GM12878 (cell line): ENCODE measurements around the gene NPBWR2. TPM values are rescaled to one million over a fixed set of nuclear protein-coding genes. Genes with fewer than 3 reads are reported as not detected.

ENCODE experiments used
- ATAC-seq: fragments of 200-7000 bp; cut with Tn5 transposase; 3 replicates; pipeline ENCODE4 v1.9.1; 2020; ENCODE audit warnings: mild to moderate bottlenecking, moderate library complexity
- BruUV-seq: library from RNA; stranded (reverse); fragments of 400-500 nt; replicated peaks from 2 replicates; lab custom pipeline; 2021; lab: Mats Ljungman, UMichigan
- CTCF ChIA-PET: fragments of 300-600 bp; sonication (Branson Sonifier 250); formaldehyde crosslinking; extraction: SDS; loops from one replicate; lab custom pipeline; 2021; ENCODE audit warnings: inconsistent platforms; lab: Yijun Ruan, JAX
- POLR2A ChIA-PET: fragments of 350-600 bp; formaldehyde crosslinking; extraction: SDS; loops from one replicate; lab custom pipeline; 2021; ENCODE audit warnings: inconsistent platforms; lab: Charles Lee
- RAD21 ChIA-PET: fragments of 300-600 bp; sonication (Branson Sonifier 250); formaldehyde crosslinking; loops from one replicate; lab custom pipeline; 2023; ENCODE audit warnings: antibody characterized with exemption; ENCODE audit not compliant: unreplicated experiment; lab: Charles Lee
- SMC1A ChIA-PET: fragments of 300-600 bp; sonication (Branson Sonifier 250); formaldehyde crosslinking; loops from one replicate; lab custom pipeline; 2023; ENCODE audit not compliant: unreplicated experiment, uncharacterized antibody; lab: Charles Lee
- DNase-seq: peaks from one replicate; pipeline ENCODE4 v3.0.0-alpha.2; 2011; ENCODE audit warnings: low read depth, low spot score
- FAIRE-seq: peaks from 3 replicates; lab custom pipeline; 2011; peaks lifted over from hg19 to GRCh38; lab: Jason Lieb, UNC
- H2AFZ ChIP-seq: 2 replicates; pipeline ENCODE4 v1.6.0; 2011; ENCODE audit warnings: low read depth, low read length, control low read depth; ENCODE audit not compliant: control insufficient read depth
- H3K27ac ChIP-seq: 2 replicates; pipeline ENCODE4 v1.5.1; 2011; ENCODE audit warnings: control low read depth; ENCODE audit not compliant: control insufficient read depth, insufficient read depth
- H3K27me3 ChIP-seq, 2 experiments: replicated peaks in 1 of 2; 2 replicates each; pipeline versions ENCODE4 v1.6.0 to v1.6.1; 2011; ENCODE audit warnings: low read length in 1 of 2; ENCODE audit not compliant: control insufficient read depth in 2 of 2, insufficient read depth in 2 of 2
- H3K36me3 ChIP-seq, 2 experiments: 2 replicates each; pipeline ENCODE4 v1.5.1; 2011; ENCODE audit warnings: low read length in 1 of 2; ENCODE audit not compliant: control insufficient read depth in 2 of 2, insufficient read depth in 2 of 2
- H3K4me1 ChIP-seq: 2 replicates; pipeline ENCODE4 v1.6.1; 2011; ENCODE audit warnings: mild to moderate bottlenecking, low read length, moderate library complexity, mixed read lengths; ENCODE audit not compliant: control insufficient read depth, insufficient read depth
- H3K4me2 ChIP-seq: 2 replicates; pipeline ENCODE4 v1.6.0; 2011; ENCODE audit warnings: control low read depth; ENCODE audit not compliant: control insufficient read depth, insufficient read depth
- H3K4me3 ChIP-seq: fragments of 200-600 bp; sonication (generic); 2 replicates; pipeline ENCODE4 v1.5.1; 2016
- H3K79me2 ChIP-seq: 2 replicates; pipeline ENCODE4 v1.6.0; 2011; ENCODE audit warnings: low read length; ENCODE audit not compliant: control insufficient read depth, insufficient read depth
- H3K9ac ChIP-seq: 2 replicates; pipeline ENCODE4 v1.8.0; 2011; ENCODE audit warnings: low read length, control low read depth, mixed read lengths; ENCODE audit not compliant: control insufficient read depth, insufficient read depth
- H3K9me3 ChIP-seq: replicated peaks from 3 replicates; pipeline ENCODE4 v1.5.1; 2011; ENCODE audit warnings: mild to moderate bottlenecking, low read length; ENCODE audit not compliant: control insufficient read depth, insufficient read depth
- H4K20me1 ChIP-seq: 2 replicates; pipeline ENCODE4 v1.6.0; 2011; ENCODE audit not compliant: control insufficient read depth, insufficient read depth
- CBFB ChIP-seq: IDR thresholded peaks from 2 replicates; pipeline ENCODE4 v1.6.1; 2016; ENCODE audit warnings: antibody characterized with exemption, low read depth
- CBX5 ChIP-seq: sonication (generic); IDR thresholded peaks from 2 replicates; pipeline ENCODE4 v1.6.1; 2016; ENCODE audit warnings: low read depth, moderate library complexity, mild to moderate bottlenecking, inconsistent platforms
- CEBPB ChIP-seq, 2 experiments: fragments of 150-350 bp in 1 of 2; IDR thresholded peaks; 2 replicates each; pipeline ENCODE4 v1.6.1; 2012 to 2014; ENCODE audit warnings: low read depth in 2 of 2, low read length in 2 of 2, borderline replicate concordance in 1 of 2, inconsistent platforms in 1 of 2
- CREM ChIP-seq: IDR thresholded peaks from 2 replicates; pipeline ENCODE4 v1.6.1; 2014; ENCODE audit warnings: antibody characterized with exemption, low read depth
- EED ChIP-seq: sonication (generic); IDR thresholded peaks from 2 replicates; pipeline ENCODE4 v1.6.1; 2016; ENCODE audit warnings: antibody characterized with exemption, low read depth
- FOXK2 ChIP-seq: fragments of 450-650 bp; IDR thresholded peaks from 2 replicates; pipeline ENCODE4 v1.6.1; 2017; ENCODE audit warnings: mild to moderate bottlenecking, moderate library complexity
- GATAD2B ChIP-seq: fragments of 450-650 bp; conservative IDR thresholded peaks from 2 replicates; pipeline ENCODE4 v1.6.1; 2017; ENCODE audit warnings: low read depth, mild to moderate bottlenecking, moderate library complexity
- HDAC2 ChIP-seq: fragments of 200-600 bp; sonication (generic); IDR thresholded peaks from 2 replicates; pipeline ENCODE4 v1.6.1; 2017
- HDAC6 ChIP-seq: fragments of 200-600 bp; sonication (generic); IDR thresholded peaks from one replicate; pipeline ENCODE4 v1.8.0; 2017; ENCODE audit warnings: antibody characterized with exemption; ENCODE audit not compliant: unreplicated experiment
- IKZF2 ChIP-seq, 2 experiments: fragments of 450-650 bp; IDR thresholded peaks; 2 replicates each; pipeline ENCODE4 v1.6.1; 2017; ENCODE audit warnings: mild to moderate bottlenecking in 2 of 2, moderate library complexity in 2 of 2
- MYB ChIP-seq: fragments of 150-350 bp; IDR thresholded peaks from 2 replicates; pipeline ENCODE4 v1.6.1; 2014; ENCODE audit warnings: mild to moderate bottlenecking, low read depth, low read length, borderline replicate concordance
- PAX8 ChIP-seq: fragments of 450-650 bp; IDR thresholded peaks from 2 replicates; pipeline ENCODE4 v1.6.1; 2017; ENCODE audit warnings: mild to moderate bottlenecking, moderate library complexity
- RAD51 ChIP-seq: fragments of 450-650 bp; IDR thresholded peaks from 2 replicates; pipeline ENCODE4 v1.6.1; 2016; ENCODE audit warnings: moderate library complexity, mild to moderate bottlenecking, inconsistent platforms
- RBBP5 ChIP-seq: fragments of 200-600 bp; sonication (generic); conservative IDR thresholded peaks from 2 replicates; pipeline ENCODE4 v1.6.1; 2016
- SMAD5 ChIP-seq: IDR thresholded peaks from 2 replicates; pipeline ENCODE4 v1.6.1; 2016; ENCODE audit warnings: antibody characterized with exemption, low read depth
- SUZ12 ChIP-seq: fragments of 200-600 bp; sonication (generic); IDR thresholded peaks from one replicate; pipeline ENCODE4 v1.6.1; 2018; ENCODE audit warnings: antibody characterized with exemption, mild to moderate bottlenecking; ENCODE audit not compliant: unreplicated experiment
- TARDBP ChIP-seq: IDR thresholded peaks from 2 replicates; pipeline ENCODE4 v1.6.1; 2016; ENCODE audit warnings: borderline replicate concordance
- ZNF384 ChIP-seq: IDR thresholded peaks from 2 replicates; pipeline ENCODE4 v1.6.1; 2012; ENCODE audit warnings: low read depth, mild to moderate bottlenecking, low read length, improper control_type of control experiment, borderline replicate concordance
- ZZZ3 ChIP-seq: IDR thresholded peaks from 2 replicates; pipeline ENCODE4 v1.6.1; 2011; ENCODE audit warnings: low read depth; ENCODE audit not compliant: control insufficient read depth, insufficient read length
- WGBS: methylation state at CpG from one replicate; pipeline ENCODE4 v1.1.6; 2016; ENCODE audit warnings: low lambda C conversion rate; ENCODE audit not compliant: insufficient replicate concordance, insufficient coverage; ENCODE audit errors: missing lambda C conversion rate; 5-methylcytosine and 5-hydroxymethylcytosine counted together
- in situ Hi-C: fragments of 300-500 bp; cut with MboI; formaldehyde crosslinking; loops from 9 replicates; pipeline ENCODE4 v1.14.3; 2018; ENCODE audit warnings: mixed read lengths
- intact Hi-C: fragments of 100-400 bp; cut with micrococcal nuclease; formaldehyde crosslinking; loops from one replicate; pipeline ENCODE4 v1.14.2; 2022; ENCODE audit not compliant: unreplicated experiment
- polyA plus RNA-seq, 11 experiments: library from polyadenylated mRNA; depleted of rRNA in 4 of 11; unstranded in 6 of 11; stranded (reverse) in 5 of 11; fragments of >200 nt; fragmentation: Nextera tagmentation in 4 of 11; fragmentation: Illumina TruSeq in 1 of 11; extraction: Ambion mirVana in 4 of 11; extraction: Trizol in 1 of 11; gene quantifications; 1 replicate in 1 of 11; 2 replicates in 10 of 11; pipeline versions ENCODE4 v1.2.1 to v1.2.3, GENCODE V29; 2011 to 2016; ENCODE audit warnings: inconsistent platforms in 2 of 11, missing spikeins in 2 of 11, low read depth in 1 of 11
- total RNA-seq, 4 experiments: library from RNA; depleted of rRNA in 3 of 4; stranded (reverse); fragments of >200 nt in 3 of 4; fragmentation: Illumina TruSeq in 1 of 4; extraction: Trizol in 1 of 4; gene quantifications; 2 replicates each; pipeline versions ENCODE4 v1.2.1 to v1.2.3, GENCODE V29; 2013 to 2021
- TF ChIP-seq, protein P1 (sequence below): fragments of 450-650 bp; IDR thresholded peaks from 2 replicates; pipeline ENCODE4 v1.6.1; 2014; ENCODE audit warnings: mild to moderate bottlenecking
- TF ChIP-seq, protein P2 (sequence below): IDR thresholded peaks from 2 replicates; pipeline ENCODE4 v1.6.1; 2012; ENCODE audit warnings: low read depth, low read length, improper control_type of control experiment
- TF ChIP-seq, protein P3 (sequence below): fragments of 450-650 bp; IDR thresholded peaks from 2 replicates; pipeline ENCODE4 v1.6.1; 2017; ENCODE audit warnings: borderline replicate concordance

Gene NPBWR2
- total and polyA plus RNA-seq, 10 of the 15 experiments (the other 5 are each of a cell fraction or from before 2014, with no cell fraction given), result not detected

DNA sequence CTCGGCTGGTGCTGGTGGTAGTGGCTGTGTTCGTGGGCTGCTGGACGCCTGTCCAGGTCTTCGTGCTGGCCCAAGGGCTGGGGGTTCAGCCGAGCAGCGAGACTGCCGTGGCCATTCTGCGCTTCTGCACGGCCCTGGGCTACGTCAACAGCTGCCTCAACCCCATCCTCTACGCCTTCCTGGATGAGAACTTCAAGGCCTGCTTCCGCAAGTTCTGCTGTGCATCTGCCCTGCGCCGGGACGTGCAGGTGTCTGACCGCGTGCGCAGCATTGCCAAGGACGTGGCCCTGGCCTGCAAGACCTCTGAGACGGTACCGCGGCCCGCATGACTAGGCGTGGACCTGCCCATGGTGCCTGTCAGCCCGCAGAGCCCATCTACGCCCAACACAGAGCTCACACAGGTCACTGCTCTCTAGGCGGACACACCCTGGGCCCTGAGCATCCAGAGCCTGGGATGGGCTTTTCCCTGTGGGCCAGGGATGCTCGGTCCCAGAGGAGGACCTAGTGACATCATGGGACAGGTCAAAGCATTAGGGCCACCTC, 8.8 kb downstream of the NPBWR2 start (continued):
- TF ChIP-seq SUZ12 (no peak), CBX5 (no peak), HDAC2 (no peak), HDAC6 (no peak)

- ChIA-PET RAD21 (interaction anchor here (1.3 kb wide), 1 partner anchor 24 kb away, joined by 3 read pairs; no protein-coding TSS in a partner anchor), SMC1A (no interaction called here), CTCF (no interaction called here), POLR2A (no interaction called here)
- Histone ChIP-seq H3K27ac (no peak overlapping the region), H3K4me3 (no peak overlapping the region), H4K20me1 (no peaks in the 10 kb centered on the region), H3K79me2 (no peaks in the 10 kb centered on the region), H3K36me3 (no peaks in the 10 kb centered on the region), H2AFZ (no peak overlapping the region), H3K4me1 (peaks cover 16% of the 10 kb centered on the region), H3K4me2 (no peak overlapping the region), H3K27me3 (peaks cover 1 to 6% of the 10 kb centered on the region in 2 experiments; a peak in 3 of 4 replicates), H3K9me3 (no peaks in the 10 kb centered on the region), H3K9ac (no peak overlapping the region)
- no peak for TF ChIP-seq PAX8
- TF ChIP-seq MYB, result no peak
- TF ChIP-seq GATAD2B, result no peak
- TF ChIP-seq IKZF2 (IDR thresholded peaks at IDR 0.05), result no peak
- no peak for TF ChIP-seq TARDBP
- TF ChIP-seq CEBPB (IDR thresholded peaks at IDR 0.05; ENCODE audit: borderline replicate concordance in 1 of 2, low read depth in 2 of 2, low read length in 2 of 2), result no peak
- TF ChIP-seq, protein P1, sequence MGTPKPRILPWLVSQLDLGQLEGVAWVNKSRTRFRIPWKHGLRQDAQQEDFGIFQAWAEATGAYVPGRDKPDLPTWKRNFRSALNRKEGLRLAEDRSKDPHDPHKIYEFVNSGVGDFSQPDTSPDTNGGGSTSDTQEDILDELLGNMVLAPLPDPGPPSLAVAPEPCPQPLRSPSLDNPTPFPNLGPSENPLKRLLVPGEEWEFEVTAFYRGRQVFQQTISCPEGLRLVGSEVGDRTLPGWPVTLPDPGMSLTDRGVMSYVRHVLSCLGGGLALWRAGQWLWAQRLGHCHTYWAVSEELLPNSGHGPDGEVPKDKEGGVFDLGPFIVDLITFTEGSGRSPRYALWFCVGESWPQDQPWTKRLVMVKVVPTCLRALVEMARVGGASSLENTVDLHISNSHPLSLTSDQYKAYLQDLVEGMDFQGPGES, result no peak
- no peak for TF ChIP-seq FOXK2
- no peak for TF ChIP-seq EED
- no peak for TF ChIP-seq ZNF384
- TF ChIP-seq, protein P2, sequence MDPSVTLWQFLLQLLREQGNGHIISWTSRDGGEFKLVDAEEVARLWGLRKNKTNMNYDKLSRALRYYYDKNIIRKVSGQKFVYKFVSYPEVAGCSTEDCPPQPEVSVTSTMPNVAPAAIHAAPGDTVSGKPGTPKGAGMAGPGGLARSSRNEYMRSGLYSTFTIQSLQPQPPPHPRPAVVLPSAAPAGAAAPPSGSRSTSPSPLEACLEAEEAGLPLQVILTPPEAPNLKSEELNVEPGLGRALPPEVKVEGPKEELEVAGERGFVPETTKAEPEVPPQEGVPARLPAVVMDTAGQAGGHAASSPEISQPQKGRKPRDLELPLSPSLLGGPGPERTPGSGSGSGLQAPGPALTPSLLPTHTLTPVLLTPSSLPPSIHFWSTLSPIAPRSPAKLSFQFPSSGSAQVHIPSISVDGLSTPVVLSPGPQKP, result no peak
- TF ChIP-seq CREM, result no peak
- TF ChIP-seq RAD51, result no peak
- TF ChIP-seq RBBP5, result no peak
- no peak for TF ChIP-seq ZZZ3
- TF ChIP-seq CBFB, result no peak
- no peak for TF ChIP-seq SMAD5
- TF ChIP-seq, protein P3, sequence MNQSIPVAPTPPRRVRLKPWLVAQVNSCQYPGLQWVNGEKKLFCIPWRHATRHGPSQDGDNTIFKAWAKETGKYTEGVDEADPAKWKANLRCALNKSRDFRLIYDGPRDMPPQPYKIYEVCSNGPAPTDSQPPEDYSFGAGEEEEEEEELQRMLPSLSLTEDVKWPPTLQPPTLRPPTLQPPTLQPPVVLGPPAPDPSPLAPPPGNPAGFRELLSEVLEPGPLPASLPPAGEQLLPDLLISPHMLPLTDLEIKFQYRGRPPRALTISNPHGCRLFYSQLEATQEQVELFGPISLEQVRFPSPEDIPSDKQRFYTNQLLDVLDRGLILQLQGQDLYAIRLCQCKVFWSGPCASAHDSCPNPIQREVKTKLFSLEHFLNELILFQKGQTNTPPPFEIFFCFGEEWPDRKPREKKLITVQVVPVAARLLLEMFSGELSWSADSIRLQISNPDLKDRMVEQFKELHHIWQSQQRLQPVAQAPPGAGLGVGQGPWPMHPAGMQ, result no peak
- BruUV-seq, result no TSS peak
- 84% methylated on average over 6 of the region's 6 CpGs for WGBS
- ATAC-seq (no peak), FAIRE-seq (no peak), DNase-seq (no peak)
- in situ Hi-C loops (no loop called here), intact Hi-C loops (no loop called here)
These were observed 10.8 kb downstream of the NPBWR2 start for GRCh38 chr20:64096535-64096934.
